Stimulated activated CD4-positive, alpha-beta T cell treated with anti-CD3 and anti-CD28 coated beads, TNF-alpha, amount 100 ng/mL, for 24 hours (primary cell): ENCODE data around the gene FIGNL2.

Source experiments
- DNase-seq, 3 experiments: peaks; one replicate each; pipeline ENCODE4 v3.0.0-alpha.2; 2020; ENCODE audit warnings: low read depth in 3 of 3

The FIGNL2 gene

GRCh38 chr12:51773145-51773869 lies 75.2 kb downstream of the FIGNL2 start:
- DNase-seq, result no peak

- no peak for DNase-seq
These were observed 77.5 kb downstream of the FIGNL2 start for GRCh38 chr12:51771008-51771407.
